Astrocyte (in vitro differentiated cells and primary cell): ENCODE results near the gene OTULINL.

ENCODE experiments used
- CTCF ChIP-seq: IDR thresholded peaks from 2 replicates; pipeline ENCODE4 v1.5.1; 2011; ENCODE audit warnings: low read depth, mild to moderate bottlenecking, inconsistent platforms, low read length, moderate library complexity; ENCODE audit not compliant: insufficient read depth
- EZH2 ChIP-seq: IDR thresholded peaks from 2 replicates; pipeline ENCODE4 v1.6.1; 2012; ENCODE audit warnings: mild to moderate bottlenecking, low read length, inconsistent platforms; ENCODE audit not compliant: insufficient read depth

GRCh38 chr5:14577079-14577725 is 4.4 kb upstream of the OTULINL start:
- no peak for TF ChIP-seq CTCF
- no peak for TF ChIP-seq EZH2
